ENCODE data around the gene TFPI.

Gene TFPI

GRCh38 chr2:187503700-187504099 lies 50.5 kb downstream of the TFPI start:
- no peaks in the 10 kb centered on the region for H3F3A ChIP-seq (ENCODE audit: control insufficient read depth, insufficient read depth)
- TF ChIP-seq EZH2phosphoT487 (IDR thresholded peaks at IDR 0.05; ENCODE audit: borderline replicate concordance, low read length): no peak
- TF ChIP-seq, protein P1, sequence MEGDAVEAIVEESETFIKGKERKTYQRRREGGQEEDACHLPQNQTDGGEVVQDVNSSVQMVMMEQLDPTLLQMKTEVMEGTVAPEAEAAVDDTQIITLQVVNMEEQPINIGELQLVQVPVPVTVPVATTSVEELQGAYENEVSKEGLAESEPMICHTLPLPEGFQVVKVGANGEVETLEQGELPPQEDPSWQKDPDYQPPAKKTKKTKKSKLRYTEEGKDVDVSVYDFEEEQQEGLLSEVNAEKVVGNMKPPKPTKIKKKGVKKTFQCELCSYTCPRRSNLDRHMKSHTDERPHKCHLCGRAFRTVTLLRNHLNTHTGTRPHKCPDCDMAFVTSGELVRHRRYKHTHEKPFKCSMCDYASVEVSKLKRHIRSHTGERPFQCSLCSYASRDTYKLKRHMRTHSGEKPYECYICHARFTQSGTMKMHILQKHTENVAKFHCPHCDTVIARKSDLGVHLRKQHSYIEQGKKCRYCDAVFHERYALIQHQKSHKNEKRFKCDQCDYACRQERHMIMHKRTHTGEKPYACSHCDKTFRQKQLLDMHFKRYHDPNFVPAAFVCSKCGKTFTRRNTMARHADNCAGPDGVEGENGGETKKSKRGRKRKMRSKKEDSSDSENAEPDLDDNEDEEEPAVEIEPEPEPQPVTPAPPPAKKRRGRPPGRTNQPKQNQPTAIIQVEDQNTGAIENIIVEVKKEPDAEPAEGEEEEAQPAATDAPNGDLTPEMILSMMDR (IDR thresholded peaks at IDR 0.05; ENCODE audit: low read depth, low read length, poor library complexity, severe bottlenecking): no peak
- H3K36me3 ChIP-seq (ENCODE audit: control insufficient read depth, low read length): no peaks in the 10 kb centered on the region
- H3K9me3 ChIP-seq (ENCODE audit: control insufficient read depth, insufficient read depth, low read length): no peaks in the 10 kb centered on the region
- no peaks in the 10 kb centered on the region for H4K20me1 ChIP-seq (ENCODE audit: control insufficient read depth, insufficient read depth, low read depth, low read length)
- no peaks in the 10 kb centered on the region for H3K4me1 ChIP-seq (ENCODE audit: control insufficient read depth, low read length)
- H3K27me3 ChIP-seq (ENCODE audit: control insufficient read depth, low read length): no peaks in the 10 kb centered on the region
- H3K4me3 ChIP-seq (ENCODE audit: low read length): no peak overlapping the region
- H3K9me2 ChIP-seq (replicated peaks; ENCODE audit: control insufficient read depth, low read length): no peaks in the 10 kb centered on the region
- H3K27ac ChIP-seq (ENCODE audit: low read depth, low read length): no peak overlapping the region
- no peak overlapping the region for H3K4me2 ChIP-seq (ENCODE audit: low read length)
- no peaks in the 10 kb centered on the region for H3K79me2 ChIP-seq (ENCODE audit: control insufficient read depth, low read length)

GRCh38 chr2:187502467-187502866 lies 51.8 kb downstream of the TFPI start:
- Histone ChIP-seq H3K36me3 (ENCODE audit: control insufficient read depth, low read length) (no peaks in the 10 kb centered on the region), H3K4me2 (ENCODE audit: low read length) (no peak overlapping the region), H3K9me2 (replicated peaks; ENCODE audit: control insufficient read depth, low read length) (no peaks in the 10 kb centered on the region), H3K27me3 (ENCODE audit: control insufficient read depth, low read length) (no peaks in the 10 kb centered on the region), H3F3A (ENCODE audit: control insufficient read depth, insufficient read depth) (no peaks in the 10 kb centered on the region), H3K4me3 (ENCODE audit: low read length) (no peak overlapping the region), H4K20me1 (ENCODE audit: control insufficient read depth, insufficient read depth, low read depth, low read length) (no peaks in the 10 kb centered on the region), H3K9me3 (ENCODE audit: control insufficient read depth, insufficient read depth, low read length) (no peaks in the 10 kb centered on the region), H3K79me2 (ENCODE audit: control insufficient read depth, low read length) (no peaks in the 10 kb centered on the region), H3K27ac (ENCODE audit: low read depth, low read length) (no peak overlapping the region), H3K4me1 (ENCODE audit: control insufficient read depth, low read length) (no peaks in the 10 kb centered on the region)
- no peak for TF ChIP-seq EZH2phosphoT487 (IDR thresholded peaks at IDR 0.05; ENCODE audit: borderline replicate concordance, low read length)
- TF ChIP-seq, protein P1 (IDR thresholded peaks at IDR 0.05; ENCODE audit: low read depth, low read length, poor library complexity, severe bottlenecking): no peak

GRCh38 chr2:187500585-187501359 lies 53.5 kb downstream of the TFPI start:
- Histone ChIP-seq H3K27me3 (ENCODE audit: control insufficient read depth, low read length) (no peaks in the 10 kb centered on the region), H3K4me3 (ENCODE audit: low read length) (no peak overlapping the region), H3F3A (ENCODE audit: control insufficient read depth, insufficient read depth) (no peaks in the 10 kb centered on the region), H3K4me1 (ENCODE audit: control insufficient read depth, low read length) (no peaks in the 10 kb centered on the region), H3K36me3 (ENCODE audit: control insufficient read depth, low read length) (no peaks in the 10 kb centered on the region), H3K79me2 (ENCODE audit: control insufficient read depth, low read length) (no peaks in the 10 kb centered on the region), H3K9me2 (replicated peaks; ENCODE audit: control insufficient read depth, low read length) (no peaks in the 10 kb centered on the region), H4K20me1 (ENCODE audit: control insufficient read depth, insufficient read depth, low read depth, low read length) (no peaks in the 10 kb centered on the region), H3K9me3 (ENCODE audit: control insufficient read depth, insufficient read depth, low read length) (no peaks in the 10 kb centered on the region), H3K4me2 (ENCODE audit: low read length) (no peak overlapping the region), H3K27ac (ENCODE audit: low read depth, low read length) (no peak overlapping the region)
- TF ChIP-seq, protein P1 (IDR thresholded peaks at IDR 0.05; ENCODE audit: low read depth, low read length, poor library complexity, severe bottlenecking): no peak
- no peak for TF ChIP-seq EZH2phosphoT487 (IDR thresholded peaks at IDR 0.05; ENCODE audit: borderline replicate concordance, low read length)
